Measurements from ENCODE around the gene SWT1. TPM values are rescaled to one million over a fixed set of nuclear protein-coding genes. Genes with fewer than 3 reads are reported as not detected.

Gene SWT1
- total and polyA plus RNA-seq, 2 of the 13 experiments (the other 11 are each of a cell fraction or from before 2014, with no cell fraction given): 1.7 to 2.5 TPM

DNA sequence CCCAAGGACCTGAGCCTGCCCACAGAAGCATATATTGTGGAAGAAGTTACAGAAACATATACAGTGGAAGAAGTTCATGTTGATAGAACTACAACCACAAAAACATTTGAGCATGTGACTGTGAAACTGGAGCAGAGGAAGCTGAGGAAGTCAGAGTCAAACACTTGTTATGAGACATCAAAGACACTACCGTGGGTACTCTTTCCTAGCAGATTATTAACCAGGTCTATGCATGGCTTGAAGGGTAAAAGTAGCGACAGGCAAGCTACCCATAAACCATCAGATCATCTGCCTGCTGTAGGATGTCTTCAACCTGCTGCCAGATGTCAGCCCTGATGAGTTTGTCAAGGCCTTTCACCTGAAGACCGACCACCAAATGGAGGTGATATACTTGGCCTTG is 124.3 kb downstream of the SWT1 start (continued):
- TF ChIP-seq PAWR (CRISPR knock-in tag; IDR thresholded peaks at IDR 0.05; ENCODE audit: borderline replicate concordance) (no peak), SMARCE1 (IDR thresholded peaks at IDR 0.05; ENCODE audit: borderline replicate concordance) (no peak), BORCS8-MEF2B (CRISPR knock-in tag; IDR thresholded peaks at IDR 0.05) (no peak), ZNF878 (CRISPR knock-in tag; IDR thresholded peaks at IDR 0.05) (0 out of 2 replicates have a peak, but pooled peaks have one; percentile 26), CC2D1A (CRISPR knock-in tag; IDR thresholded peaks at IDR 0.05) (no peak), ATF1 (CRISPR knock-in tag; IDR thresholded peaks at IDR 0.05) (0 out of 2 replicates have a peak, but pooled peaks have one; percentile 26), RBM22 (optimal IDR thresholded peaks at IDR 0.05; ENCODE audit: low read length) (no peak), CBX2 (IDR thresholded peaks at IDR 0.05; ENCODE audit: low read depth, low read length) (no peak), CBX2 (CRISPR knock-in tag; IDR thresholded peaks at IDR 0.05; ENCODE audit: low read depth) (no peak), MIER3 (CRISPR knock-in tag; IDR thresholded peaks at IDR 0.05; ENCODE audit: borderline replicate concordance) (peak; percentile 48; the same call in 1 of the 2 replicates), ELF3 (CRISPR knock-in tag; IDR thresholded peaks at IDR 0.05) (0 out of 2 replicates have a peak, but pooled peaks have one; percentile 39), FLYWCH1 (CRISPR knock-in tag; IDR thresholded peaks at IDR 0.05) (no peak), THYN1 (CRISPR knock-in tag; IDR thresholded peaks at IDR 0.05; ENCODE audit: borderline replicate concordance, low read depth) (no peak), EEA1 (CRISPR knock-in tag; IDR thresholded peaks at IDR 0.05; ENCODE audit: borderline replicate concordance) (no peak), SOX13 (IDR thresholded peaks at IDR 0.05) (no peak), SOX13 (CRISPR knock-in tag; conservative IDR thresholded peaks at IDR 0.05 in 1 of 2, IDR thresholded peaks at IDR 0.05 in 1 of 2) (peak in 1 of 2 experiments; percentile 52; a peak in 1 of 4 replicates)
- TF ChIP-seq, protein P1, sequence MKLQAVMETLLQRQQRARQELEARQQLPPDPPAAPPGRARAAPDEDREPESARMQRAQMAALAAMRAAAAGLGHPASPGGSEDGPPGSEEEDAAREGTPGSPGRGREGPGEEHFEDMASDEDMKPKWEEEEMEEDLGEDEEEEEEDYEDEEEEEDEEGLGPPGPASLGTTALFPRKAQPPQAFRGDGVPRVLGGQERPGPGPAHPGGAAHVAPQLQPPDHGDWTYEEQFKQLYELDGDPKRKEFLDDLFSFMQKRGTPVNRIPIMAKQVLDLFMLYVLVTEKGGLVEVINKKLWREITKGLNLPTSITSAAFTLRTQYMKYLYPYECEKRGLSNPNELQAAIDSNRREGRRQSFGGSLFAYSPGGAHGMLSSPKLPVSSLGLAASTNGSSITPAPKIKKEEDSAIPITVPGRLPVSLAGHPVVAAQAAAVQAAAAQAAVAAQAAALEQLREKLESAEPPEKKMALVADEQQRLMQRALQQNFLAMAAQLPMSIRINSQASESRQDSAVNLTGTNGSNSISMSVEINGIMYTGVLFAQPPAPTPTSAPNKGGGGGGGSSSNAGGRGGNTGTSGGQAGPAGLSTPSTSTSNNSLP (IDR thresholded peaks at IDR 0.05; ENCODE audit: low read depth, low read length): no peak
- TF ChIP-seq, protein P2, sequence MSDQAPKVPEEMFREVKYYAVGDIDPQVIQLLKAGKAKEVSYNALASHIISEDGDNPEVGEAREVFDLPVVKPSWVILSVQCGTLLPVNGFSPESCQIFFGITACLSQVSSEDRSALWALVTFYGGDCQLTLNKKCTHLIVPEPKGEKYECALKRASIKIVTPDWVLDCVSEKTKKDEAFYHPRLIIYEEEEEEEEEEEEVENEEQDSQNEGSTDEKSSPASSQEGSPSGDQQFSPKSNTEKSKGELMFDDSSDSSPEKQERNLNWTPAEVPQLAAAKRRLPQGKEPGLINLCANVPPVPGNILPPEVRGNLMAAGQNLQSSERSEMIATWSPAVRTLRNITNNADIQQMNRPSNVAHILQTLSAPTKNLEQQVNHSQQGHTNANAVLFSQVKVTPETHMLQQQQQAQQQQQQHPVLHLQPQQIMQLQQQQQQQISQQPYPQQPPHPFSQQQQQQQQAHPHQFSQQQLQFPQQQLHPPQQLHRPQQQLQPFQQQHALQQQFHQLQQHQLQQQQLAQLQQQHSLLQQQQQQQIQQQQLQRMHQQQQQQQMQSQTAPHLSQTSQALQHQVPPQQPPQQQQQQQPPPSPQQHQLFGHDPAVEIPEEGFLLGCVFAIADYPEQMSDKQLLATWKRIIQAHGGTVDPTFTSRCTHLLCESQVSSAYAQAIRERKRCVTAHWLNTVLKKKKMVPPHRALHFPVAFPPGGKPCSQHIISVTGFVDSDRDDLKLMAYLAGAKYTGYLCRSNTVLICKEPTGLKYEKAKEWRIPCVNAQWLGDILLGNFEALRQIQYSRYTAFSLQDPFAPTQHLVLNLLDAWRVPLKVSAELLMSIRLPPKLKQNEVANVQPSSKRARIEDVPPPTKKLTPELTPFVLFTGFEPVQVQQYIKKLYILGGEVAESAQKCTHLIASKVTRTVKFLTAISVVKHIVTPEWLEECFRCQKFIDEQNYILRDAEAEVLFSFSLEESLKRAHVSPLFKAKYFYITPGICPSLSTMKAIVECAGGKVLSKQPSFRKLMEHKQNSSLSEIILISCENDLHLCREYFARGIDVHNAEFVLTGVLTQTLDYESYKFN (CRISPR knock-in tag; conservative IDR thresholded peaks at IDR 0.05): peak; percentile 62
- TF ChIP-seq, protein P3, sequence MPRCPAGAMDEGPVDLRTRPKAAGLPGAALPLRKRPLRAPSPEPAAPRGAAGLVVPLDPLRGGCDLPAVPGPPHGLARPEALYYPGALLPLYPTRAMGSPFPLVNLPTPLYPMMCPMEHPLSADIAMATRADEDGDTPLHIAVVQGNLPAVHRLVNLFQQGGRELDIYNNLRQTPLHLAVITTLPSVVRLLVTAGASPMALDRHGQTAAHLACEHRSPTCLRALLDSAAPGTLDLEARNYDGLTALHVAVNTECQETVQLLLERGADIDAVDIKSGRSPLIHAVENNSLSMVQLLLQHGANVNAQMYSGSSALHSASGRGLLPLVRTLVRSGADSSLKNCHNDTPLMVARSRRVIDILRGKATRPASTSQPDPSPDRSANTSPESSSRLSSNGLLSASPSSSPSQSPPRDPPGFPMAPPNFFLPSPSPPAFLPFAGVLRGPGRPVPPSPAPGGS (CRISPR knock-in tag; IDR thresholded peaks at IDR 0.05): no peak
- TF ChIP-seq, protein P4, sequence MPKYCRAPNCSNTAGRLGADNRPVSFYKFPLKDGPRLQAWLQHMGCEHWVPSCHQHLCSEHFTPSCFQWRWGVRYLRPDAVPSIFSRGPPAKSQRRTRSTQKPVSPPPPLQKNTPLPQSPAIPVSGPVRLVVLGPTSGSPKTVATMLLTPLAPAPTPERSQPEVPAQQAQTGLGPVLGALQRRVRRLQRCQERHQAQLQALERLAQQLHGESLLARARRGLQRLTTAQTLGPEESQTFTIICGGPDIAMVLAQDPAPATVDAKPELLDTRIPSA (CRISPR knock-in tag; IDR thresholded peaks at IDR 0.05; ENCODE audit: borderline replicate concordance): no peak
- TF ChIP-seq, protein P5, sequence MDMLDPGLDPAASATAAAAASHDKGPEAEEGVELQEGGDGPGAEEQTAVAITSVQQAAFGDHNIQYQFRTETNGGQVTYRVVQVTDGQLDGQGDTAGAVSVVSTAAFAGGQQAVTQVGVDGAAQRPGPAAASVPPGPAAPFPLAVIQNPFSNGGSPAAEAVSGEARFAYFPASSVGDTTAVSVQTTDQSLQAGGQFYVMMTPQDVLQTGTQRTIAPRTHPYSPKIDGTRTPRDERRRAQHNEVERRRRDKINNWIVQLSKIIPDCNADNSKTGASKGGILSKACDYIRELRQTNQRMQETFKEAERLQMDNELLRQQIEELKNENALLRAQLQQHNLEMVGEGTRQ (IDR thresholded peaks at IDR 0.05; ENCODE audit: low read depth, low read length): no peak
- TF ChIP-seq, protein P5 (CRISPR knock-in tag; IDR thresholded peaks at IDR 0.05; ENCODE audit: borderline replicate concordance): no peak

Measured in HepG2 (cell line).